GM12864 (cell line): Measurements from ENCODE around the gene NRG2.
A peak's percentile ranks its signal among the peaks of the same experiment; 100 is the strongest.

Experiments
- DNase-seq: peaks from one replicate; pipeline ENCODE4 v3.0.0-alpha.2; 2011; ENCODE audit warnings: low read depth
- H3K4me3 ChIP-seq: 2 replicates; pipeline ENCODE4 v1.5.1; 2011; ENCODE audit warnings: mild to moderate bottlenecking, low read depth, low read length, control low read depth
- TF ChIP-seq, protein P1 (sequence below): IDR thresholded peaks from 2 replicates; pipeline ENCODE4 v1.5.1; 2011; ENCODE audit warnings: low read depth, mild to moderate bottlenecking, moderate library complexity, low read length, control low read depth, inconsistent platforms; ENCODE audit errors: missing control alignments

The NRG2 gene

GRCh38 chr5:140042643-140043507, at the start of gene NRG2:
Gene NRG2, minus strand, starts transcription at chr5:140043299.
- TF ChIP-seq, protein P1, sequence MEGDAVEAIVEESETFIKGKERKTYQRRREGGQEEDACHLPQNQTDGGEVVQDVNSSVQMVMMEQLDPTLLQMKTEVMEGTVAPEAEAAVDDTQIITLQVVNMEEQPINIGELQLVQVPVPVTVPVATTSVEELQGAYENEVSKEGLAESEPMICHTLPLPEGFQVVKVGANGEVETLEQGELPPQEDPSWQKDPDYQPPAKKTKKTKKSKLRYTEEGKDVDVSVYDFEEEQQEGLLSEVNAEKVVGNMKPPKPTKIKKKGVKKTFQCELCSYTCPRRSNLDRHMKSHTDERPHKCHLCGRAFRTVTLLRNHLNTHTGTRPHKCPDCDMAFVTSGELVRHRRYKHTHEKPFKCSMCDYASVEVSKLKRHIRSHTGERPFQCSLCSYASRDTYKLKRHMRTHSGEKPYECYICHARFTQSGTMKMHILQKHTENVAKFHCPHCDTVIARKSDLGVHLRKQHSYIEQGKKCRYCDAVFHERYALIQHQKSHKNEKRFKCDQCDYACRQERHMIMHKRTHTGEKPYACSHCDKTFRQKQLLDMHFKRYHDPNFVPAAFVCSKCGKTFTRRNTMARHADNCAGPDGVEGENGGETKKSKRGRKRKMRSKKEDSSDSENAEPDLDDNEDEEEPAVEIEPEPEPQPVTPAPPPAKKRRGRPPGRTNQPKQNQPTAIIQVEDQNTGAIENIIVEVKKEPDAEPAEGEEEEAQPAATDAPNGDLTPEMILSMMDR, result peak; percentile 64
- no peak for DNase-seq
- peak within 1 kb of the TSS; percentile 76 for H3K4me3 ChIP-seq

DNA sequence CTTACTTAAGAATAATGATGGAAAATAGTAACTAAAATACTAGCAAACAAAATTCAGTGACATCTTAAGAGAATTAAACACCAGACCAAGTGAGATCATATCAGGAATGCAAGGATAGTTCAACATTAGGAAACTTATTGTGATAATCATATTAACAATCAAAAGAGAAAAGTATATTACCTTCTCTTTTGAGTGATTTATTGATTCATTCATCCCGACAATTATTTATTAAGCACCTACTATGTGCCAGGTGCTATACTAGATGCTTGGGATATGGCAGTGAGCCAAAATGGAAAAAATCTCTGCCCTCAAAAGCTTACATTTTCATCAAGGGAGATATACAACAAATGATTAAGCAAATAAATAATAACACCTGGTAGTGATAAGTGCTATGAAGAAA, 47.2 kb upstream of the NRG2 start:
- no peak for DNase-seq
- H3K4me3 ChIP-seq, result no peak overlapping the region
- TF ChIP-seq, protein P1, result no peak

- no peak overlapping the region for H3K4me3 ChIP-seq
- TF ChIP-seq, protein P1, result no peak
- no peak for DNase-seq
Observed at GRCh38 chr5:140084541-140084940, 41.4 kb upstream of the NRG2 start.

GRCh38 chr5:140083650-140084049, 40.6 kb upstream of the NRG2 start:
- no peak for DNase-seq
- TF ChIP-seq, protein P1, result no peak
- H3K4me3 ChIP-seq, result no peak overlapping the region

DNA sequence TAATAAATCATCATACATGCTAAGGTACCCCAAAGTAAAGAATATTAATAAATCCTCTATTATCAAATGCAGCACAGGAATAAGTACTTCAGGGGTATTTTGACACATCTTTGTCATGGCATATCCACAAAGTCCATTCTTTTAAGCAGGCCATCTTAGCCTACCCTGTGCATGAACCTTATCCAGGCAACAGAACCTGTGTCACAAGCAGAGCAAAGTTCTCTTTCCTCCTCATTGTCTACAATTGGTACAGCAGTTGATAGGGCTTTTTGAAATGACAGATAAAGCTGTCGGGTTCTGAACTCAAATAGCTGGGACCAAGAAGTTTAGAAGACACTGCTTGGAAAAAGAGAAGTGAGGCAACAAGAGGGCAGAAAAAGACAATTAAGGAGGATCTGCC, 40.0 kb upstream of the NRG2 start:
- TF ChIP-seq, protein P1, result no peak
- DNase-seq, result no peak
- no peak overlapping the region for H3K4me3 ChIP-seq

DNA sequence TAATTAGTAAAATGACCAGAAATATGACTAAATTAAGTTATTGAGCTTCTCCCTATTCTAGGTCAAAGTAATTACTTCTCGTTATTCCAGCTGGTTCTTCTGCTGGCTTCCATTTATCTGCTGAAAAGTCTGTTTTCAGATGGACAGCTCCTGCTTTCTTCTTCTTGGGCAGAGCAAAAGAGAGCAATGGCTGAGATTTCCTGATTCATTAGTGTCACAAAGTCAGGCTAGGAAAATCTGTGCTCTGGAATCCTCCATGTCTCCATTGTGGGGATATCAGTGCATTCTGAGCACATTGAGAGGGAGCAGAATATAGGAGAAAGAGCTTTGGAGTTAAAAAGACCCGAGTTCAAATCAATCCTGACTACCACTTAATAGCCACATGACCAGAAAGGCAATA, 33.7 kb upstream of the NRG2 start:
- TF ChIP-seq, protein P1, result no peak
- no peak overlapping the region for H3K4me3 ChIP-seq
- no peak for DNase-seq

- H3K4me3 ChIP-seq, result no peak overlapping the region
- TF ChIP-seq, protein P1, result no peak
- no peak for DNase-seq
Observed at GRCh38 chr5:140076142-140076541, 33.0 kb upstream of the NRG2 start.
